T1000 (cell line): ENCODE data around the gene ZNF609.

Experiments
- DNase-seq: peaks from one replicate; lab custom pipeline; 2025; ENCODE audit warnings: mixed read lengths; lab: John Stamatoyannopoulos, UW

ZNF609 gene

DNA sequence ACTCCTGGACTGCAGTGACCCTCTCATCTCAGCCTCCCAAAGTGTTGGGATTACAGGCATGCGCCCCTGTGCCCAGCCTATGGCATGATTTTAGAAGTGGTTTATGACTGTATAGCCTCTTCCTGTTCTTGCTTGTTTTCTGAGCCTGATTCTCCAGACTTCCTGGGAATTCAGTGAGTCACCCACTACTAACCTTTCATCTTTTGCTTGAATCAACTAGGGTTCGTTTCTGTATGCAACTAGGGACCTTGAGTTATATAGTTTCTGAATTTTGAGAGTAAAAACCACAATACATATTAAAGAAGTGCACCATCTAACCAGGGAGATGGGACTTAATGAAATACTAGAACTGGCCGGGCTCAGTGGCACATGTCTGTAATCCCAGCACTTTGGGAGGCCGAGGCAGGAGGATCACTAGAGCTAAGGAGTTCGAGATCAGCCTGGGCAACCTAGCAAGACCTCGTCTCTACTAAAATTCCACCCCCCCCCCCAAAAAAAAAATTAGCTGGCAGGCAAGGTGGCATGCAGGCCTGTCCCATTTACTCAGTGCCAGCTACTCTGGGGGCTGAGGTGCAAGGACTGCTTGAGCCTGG, 76.0 kb downstream of the ZNF609 start:
- peak; percentile 23 for DNase-seq

DNA sequence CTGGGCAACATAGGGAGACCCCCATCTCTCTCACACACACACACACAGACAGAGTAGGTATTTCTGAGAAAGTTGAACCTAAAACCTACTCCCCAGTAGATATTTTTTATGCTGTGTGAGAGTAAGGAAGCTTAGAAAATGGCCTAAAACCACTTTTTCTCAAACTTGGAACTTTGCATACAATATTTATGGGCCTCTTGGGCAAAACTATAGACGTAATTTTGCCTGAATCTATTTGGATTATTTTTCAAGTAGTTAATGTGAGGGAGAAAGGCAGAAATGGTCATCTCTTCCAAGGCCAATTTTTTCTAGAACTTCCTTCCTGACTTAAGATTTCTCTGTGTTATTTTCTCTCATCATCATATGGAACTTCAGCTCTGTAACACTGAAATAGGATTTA, 81.7 kb downstream of the ZNF609 start:
- no peak for DNase-seq

- DNase-seq, result no peak
These were observed 84.1 kb downstream of the ZNF609 start for GRCh38 chr15:64544450-64544849.

DNA sequence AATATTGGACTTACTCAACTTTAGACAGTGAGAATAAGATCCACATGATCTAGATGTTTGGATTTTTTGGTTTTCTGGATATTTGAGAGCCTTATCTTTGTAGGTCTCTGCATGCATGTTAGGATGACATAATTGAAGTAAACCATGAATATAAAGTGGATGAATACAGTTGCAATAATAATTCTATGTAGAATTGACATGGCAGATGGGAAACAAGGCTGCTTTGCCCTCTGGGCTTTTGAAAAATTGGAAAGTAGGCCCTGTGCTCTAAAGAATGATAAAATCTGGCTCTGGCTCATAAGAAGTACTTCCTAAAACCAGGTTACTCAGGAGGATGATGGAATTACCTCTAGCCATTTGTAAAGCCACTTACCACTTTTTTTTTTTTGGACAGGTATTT, 86.9 kb downstream of the ZNF609 start:
- no peak for DNase-seq

- no peak for DNase-seq
These were observed 87.9 kb downstream of the ZNF609 start for GRCh38 chr15:64548235-64548634.

DNA sequence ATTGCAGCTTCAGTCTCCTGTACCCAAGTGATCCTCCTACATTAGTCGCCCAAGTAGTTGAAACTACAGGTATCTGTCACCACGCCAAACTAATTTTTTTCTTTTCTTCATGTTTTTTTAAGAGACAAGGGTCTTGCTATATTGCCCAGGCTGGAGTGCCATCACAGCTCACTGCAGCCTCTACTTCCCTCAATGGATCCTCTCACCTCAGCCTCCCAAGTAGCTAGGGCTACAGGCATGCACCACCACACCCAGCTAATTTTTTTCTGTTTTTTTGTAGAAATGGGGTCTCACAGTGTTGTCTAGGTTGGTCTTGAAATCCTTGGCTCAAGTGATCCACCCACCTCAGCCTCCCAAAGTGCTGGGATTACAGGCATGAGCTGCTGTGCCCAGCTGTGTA, 89.5 kb downstream of the ZNF609 start:
- no peak for DNase-seq

GRCh38 chr15:64552281-64552948, 92.0 kb downstream of the ZNF609 start:
- DNase-seq, result no peak

GRCh38 chr15:64558460-64559179, 98.2 kb downstream of the ZNF609 start:
- DNase-seq, result no peak

DNA sequence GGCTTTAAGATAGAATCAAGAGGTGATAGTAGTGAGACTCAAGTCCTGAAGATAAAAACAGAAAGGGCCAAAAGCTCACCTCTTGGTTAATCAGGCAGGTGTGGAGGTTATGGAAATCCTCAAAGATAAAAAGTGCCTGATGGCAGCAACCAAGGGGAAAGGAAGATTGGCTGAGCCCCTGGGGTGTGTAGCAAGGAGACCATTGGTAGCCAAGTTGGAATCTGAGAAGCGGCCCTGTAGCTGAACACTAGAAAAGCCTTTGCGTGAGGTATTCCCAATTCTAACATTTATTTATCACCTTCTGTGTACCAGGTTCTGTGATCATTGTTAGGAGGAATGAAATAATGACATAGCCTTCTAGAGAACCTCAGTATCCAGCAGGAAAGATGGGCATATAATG, 98.9 kb downstream of the ZNF609 start:
- DNase-seq, result no peak

GRCh38 chr15:64560501-64560900, 100.1 kb downstream of the ZNF609 start:
- DNase-seq, result no peak

DNA sequence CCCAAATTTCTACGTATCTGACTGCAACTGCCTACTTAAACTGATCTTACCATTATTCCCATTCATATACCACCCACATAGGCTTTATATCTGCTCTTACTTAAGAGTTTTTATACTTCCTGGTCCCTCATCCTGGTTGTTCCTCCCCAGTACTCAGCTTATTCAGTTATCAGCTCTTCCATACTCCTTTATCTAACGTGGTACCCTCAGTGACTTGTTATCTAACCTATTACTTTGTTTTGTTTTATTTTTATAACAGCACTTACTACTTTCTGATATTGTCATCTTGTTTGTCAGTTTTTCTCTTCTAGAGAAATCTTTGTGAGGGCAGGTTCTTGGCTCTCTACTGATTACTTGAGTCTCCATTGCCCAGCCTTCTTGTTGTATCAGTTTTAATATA, 100.6 kb downstream of the ZNF609 start:
- DNase-seq, result no peak

DNA sequence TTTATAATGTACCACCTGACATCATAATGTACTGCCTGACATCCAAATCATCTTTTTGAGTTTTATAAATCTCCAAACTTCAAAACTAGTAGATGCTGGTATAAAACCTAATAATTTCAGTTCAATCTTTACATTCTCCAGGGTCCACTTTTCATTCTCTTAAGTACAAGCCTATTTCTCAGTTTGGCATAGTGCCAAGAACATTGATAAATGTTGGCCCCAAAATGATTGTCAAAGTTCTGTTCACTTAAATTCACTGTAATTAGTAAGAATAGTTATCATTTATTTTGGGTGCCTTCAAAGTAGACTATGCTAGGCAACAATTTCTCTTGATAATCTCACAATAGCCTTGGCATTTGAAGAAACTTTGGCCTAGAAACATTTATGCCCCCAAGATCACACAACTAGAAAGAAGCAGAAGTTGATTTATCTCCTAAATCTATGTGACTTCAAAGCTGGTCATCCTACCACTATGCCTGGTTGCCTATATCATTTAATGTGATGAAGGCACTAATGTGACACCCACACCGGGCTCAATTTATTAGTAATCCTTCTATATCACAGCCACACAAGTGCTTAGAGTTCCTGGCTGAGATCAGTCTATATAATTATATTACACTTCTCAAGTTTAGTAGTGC, 101.7 kb downstream of the ZNF609 start:
- DNase-seq, result no peak

DNA sequence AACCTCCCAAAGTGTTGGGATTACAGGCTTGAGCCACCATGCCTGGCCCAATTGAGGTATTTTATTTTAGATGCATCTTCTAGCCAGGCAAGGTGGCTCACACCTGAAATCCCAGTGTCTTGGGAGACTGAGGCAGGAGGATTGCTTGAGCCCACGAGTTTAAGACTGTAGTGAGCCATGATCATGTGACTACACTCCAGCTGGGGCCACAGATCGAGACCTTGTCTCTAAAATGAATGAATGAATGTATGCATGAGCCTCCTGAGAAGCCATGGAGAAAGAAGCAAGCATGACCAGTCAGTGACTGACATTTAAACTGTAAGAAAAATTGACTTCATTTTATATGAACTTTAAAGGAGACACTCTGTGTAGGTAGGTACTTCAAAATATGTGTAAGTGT, 105.7 kb downstream of the ZNF609 start:
- no peak for DNase-seq

DNA sequence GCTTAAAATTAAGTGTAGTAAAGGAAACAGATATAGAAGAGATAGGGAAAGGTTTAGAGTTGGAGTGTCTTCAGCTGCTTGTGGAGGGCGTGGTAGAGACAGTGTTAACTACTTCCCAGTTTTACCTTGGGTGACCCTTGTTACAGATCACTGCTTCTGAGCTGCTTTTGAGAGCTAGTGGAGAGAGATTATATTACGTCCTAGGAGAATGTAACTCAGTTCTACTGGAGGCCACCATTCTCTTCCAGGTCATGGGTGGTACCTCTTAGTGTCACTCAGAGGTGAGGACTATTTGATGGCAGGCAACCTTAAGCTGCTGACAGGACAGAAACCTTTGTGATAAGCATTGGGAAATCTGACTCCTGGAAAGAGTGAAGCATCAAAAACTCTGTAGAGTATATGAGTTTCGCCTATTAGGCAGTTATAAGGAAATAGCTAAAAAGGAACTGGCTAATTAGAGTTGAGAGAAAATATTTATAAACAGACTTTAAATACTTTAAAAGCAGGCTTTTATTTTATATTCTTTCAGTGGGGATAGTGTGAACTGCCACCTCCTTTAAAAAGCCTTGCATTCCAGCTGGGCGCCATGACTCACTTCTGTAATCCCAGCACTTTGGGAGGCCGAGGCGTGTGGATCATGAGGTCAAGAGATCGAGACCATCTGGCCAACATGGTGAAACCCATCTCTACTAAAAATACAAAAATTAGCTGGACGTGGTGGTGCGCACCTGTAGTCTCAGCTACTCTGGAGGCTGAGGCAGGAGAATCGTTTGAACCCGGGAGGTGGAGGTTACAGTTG, 106.5 kb downstream of the ZNF609 start:
- DNase-seq, result no peak

- no peak for DNase-seq
These were observed 108.4 kb downstream of the ZNF609 start for GRCh38 chr15:64568765-64569164.

- no peak for DNase-seq
These were observed 111.5 kb downstream of the ZNF609 start for GRCh38 chr15:64571857-64572291.

- DNase-seq, result no peak
These were observed 112.5 kb downstream of the ZNF609 start for GRCh38 chr15:64572856-64573255.

DNA sequence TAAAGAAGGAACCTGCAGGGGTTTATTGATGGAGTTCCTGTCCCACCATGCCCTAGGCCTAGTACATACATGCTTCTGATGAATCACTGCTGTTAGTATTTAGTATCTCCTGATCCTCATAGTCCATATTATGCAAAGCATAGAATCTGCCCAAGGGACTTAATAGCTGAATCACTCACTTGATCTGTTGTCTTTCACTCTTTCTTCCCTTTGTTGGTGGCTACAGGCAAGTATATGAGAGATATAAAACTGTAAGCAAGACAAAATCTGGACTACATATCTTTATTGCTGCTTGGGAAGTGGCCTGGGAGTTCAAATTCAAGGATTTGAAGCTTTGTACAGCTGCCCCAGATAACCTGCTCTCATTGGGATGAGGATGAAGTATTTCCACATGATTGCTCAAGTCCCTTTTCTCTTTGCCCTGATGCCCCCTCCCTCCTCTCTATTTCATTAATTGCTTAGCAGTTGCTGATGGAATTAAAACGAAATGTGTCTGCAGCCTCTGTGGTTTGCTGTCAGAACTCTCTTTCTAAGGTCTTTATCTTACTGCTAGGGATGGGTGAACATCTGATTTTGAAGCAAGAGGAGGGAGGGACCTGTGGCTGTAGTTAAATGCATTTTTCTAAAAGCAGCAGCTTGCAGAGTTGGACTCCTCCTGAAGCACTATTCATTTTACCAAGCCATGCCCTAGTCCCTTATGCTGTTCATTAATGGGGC, 114.1 kb downstream of the ZNF609 start:
- DNase-seq, result peak; percentile 1

GRCh38 chr15:64580696-64581407, 120.5 kb downstream of the ZNF609 start:
- no peak for DNase-seq

GRCh38 chr15:64581408-64581761, 121.0 kb downstream of the ZNF609 start:
- DNase-seq, result no peak

GRCh38 chr15:64582202-64582601, 121.8 kb downstream of the ZNF609 start:
- no peak for DNase-seq
